GM12878 (cell line): ENCODE data around the gene CCDC97. TPM values are rescaled to one million over a fixed set of nuclear protein-coding genes. Genes with fewer than 3 reads are reported as not detected.

Source experiments
- ATAC-seq: fragments of 200-7000 bp; cut with Tn5 transposase; 3 replicates; pipeline ENCODE4 v1.9.1; 2020; ENCODE audit warnings: mild to moderate bottlenecking, moderate library complexity
- BruUV-seq: library from RNA; stranded (reverse); fragments of 400-500 nt; replicated peaks from 2 replicates; lab custom pipeline; 2021; lab: Mats Ljungman, UMichigan
- CTCF ChIA-PET: fragments of 300-600 bp; sonication (Branson Sonifier 250); formaldehyde crosslinking; extraction: SDS; loops from one replicate; lab custom pipeline; 2021; ENCODE audit warnings: inconsistent platforms; lab: Yijun Ruan, JAX
- POLR2A ChIA-PET: fragments of 350-600 bp; formaldehyde crosslinking; extraction: SDS; loops from one replicate; lab custom pipeline; 2021; ENCODE audit warnings: inconsistent platforms; lab: Charles Lee
- RAD21 ChIA-PET: fragments of 300-600 bp; sonication (Branson Sonifier 250); formaldehyde crosslinking; loops from one replicate; lab custom pipeline; 2023; ENCODE audit warnings: antibody characterized with exemption; ENCODE audit not compliant: unreplicated experiment; lab: Charles Lee
- SMC1A ChIA-PET: fragments of 300-600 bp; sonication (Branson Sonifier 250); formaldehyde crosslinking; loops from one replicate; lab custom pipeline; 2023; ENCODE audit not compliant: unreplicated experiment, uncharacterized antibody; lab: Charles Lee
- DNase-seq: peaks from one replicate; pipeline ENCODE4 v3.0.0-alpha.2; 2011; ENCODE audit warnings: low read depth, low spot score
- FAIRE-seq: peaks from 3 replicates; lab custom pipeline; 2011; peaks lifted over from hg19 to GRCh38; lab: Jason Lieb, UNC
- H2AFZ ChIP-seq: 2 replicates; pipeline ENCODE4 v1.6.0; 2011; ENCODE audit warnings: low read depth, low read length, control low read depth; ENCODE audit not compliant: control insufficient read depth
- H3K27ac ChIP-seq: 2 replicates; pipeline ENCODE4 v1.5.1; 2011; ENCODE audit warnings: control low read depth; ENCODE audit not compliant: control insufficient read depth, insufficient read depth
- H3K27me3 ChIP-seq, 2 experiments: replicated peaks in 1 of 2; 2 replicates each; pipeline versions ENCODE4 v1.6.0 to v1.6.1; 2011; ENCODE audit warnings: low read length in 1 of 2; ENCODE audit not compliant: control insufficient read depth in 2 of 2, insufficient read depth in 2 of 2
- H3K36me3 ChIP-seq, 2 experiments: 2 replicates each; pipeline ENCODE4 v1.5.1; 2011; ENCODE audit warnings: low read length in 1 of 2; ENCODE audit not compliant: control insufficient read depth in 2 of 2, insufficient read depth in 2 of 2
- H3K4me1 ChIP-seq: 2 replicates; pipeline ENCODE4 v1.6.1; 2011; ENCODE audit warnings: mild to moderate bottlenecking, low read length, moderate library complexity, mixed read lengths; ENCODE audit not compliant: control insufficient read depth, insufficient read depth
- H3K4me2 ChIP-seq: 2 replicates; pipeline ENCODE4 v1.6.0; 2011; ENCODE audit warnings: control low read depth; ENCODE audit not compliant: control insufficient read depth, insufficient read depth
- H3K4me3 ChIP-seq: fragments of 200-600 bp; sonication (generic); 2 replicates; pipeline ENCODE4 v1.5.1; 2016
- H3K79me2 ChIP-seq: 2 replicates; pipeline ENCODE4 v1.6.0; 2011; ENCODE audit warnings: low read length; ENCODE audit not compliant: control insufficient read depth, insufficient read depth
- H3K9ac ChIP-seq: 2 replicates; pipeline ENCODE4 v1.8.0; 2011; ENCODE audit warnings: low read length, control low read depth, mixed read lengths; ENCODE audit not compliant: control insufficient read depth, insufficient read depth
- H3K9me3 ChIP-seq: replicated peaks from 3 replicates; pipeline ENCODE4 v1.5.1; 2011; ENCODE audit warnings: mild to moderate bottlenecking, low read length; ENCODE audit not compliant: control insufficient read depth, insufficient read depth
- H4K20me1 ChIP-seq: 2 replicates; pipeline ENCODE4 v1.6.0; 2011; ENCODE audit not compliant: control insufficient read depth, insufficient read depth
- BACH1 ChIP-seq: fragments of 450-650 bp; IDR thresholded peaks from 2 replicates; pipeline ENCODE4 v1.6.1; 2017; ENCODE audit warnings: mild to moderate bottlenecking, borderline replicate concordance
- CBFB ChIP-seq: IDR thresholded peaks from 2 replicates; pipeline ENCODE4 v1.6.1; 2016; ENCODE audit warnings: antibody characterized with exemption, low read depth
- EZH2 ChIP-seq: IDR thresholded peaks from 2 replicates; pipeline ENCODE4 v1.6.1; 2012; ENCODE audit warnings: low read depth, mild to moderate bottlenecking, control low read depth, inconsistent platforms, low read length, borderline replicate concordance; ENCODE audit not compliant: control insufficient read depth
- HCFC1 ChIP-seq: fragments of 150-350 bp; IDR thresholded peaks from 2 replicates; pipeline ENCODE4 v1.6.1; 2014; ENCODE audit warnings: low read length
- KAT2A ChIP-seq: conservative IDR thresholded peaks from 2 replicates; pipeline ENCODE4 v1.6.1; 2011; ENCODE audit warnings: low read depth, low read length; ENCODE audit not compliant: control insufficient read depth
- MTA2 ChIP-seq: fragments of 450-650 bp; IDR thresholded peaks from 2 replicates; pipeline ENCODE4 v1.6.1; 2016; ENCODE audit warnings: low read depth, mild to moderate bottlenecking, moderate library complexity
- MTA3 ChIP-seq: IDR thresholded peaks from 2 replicates; pipeline ENCODE4 v1.6.1; 2012; ENCODE audit warnings: low read length, inconsistent platforms, borderline replicate concordance
- POLR2A ChIP-seq: IDR thresholded peaks from 2 replicates; pipeline ENCODE4 v1.6.1; 2011; ENCODE audit warnings: low read depth, mild to moderate bottlenecking, low read length
- POU2F2 ChIP-seq: IDR thresholded peaks from 3 replicates; pipeline ENCODE4 v1.6.1; 2011; ENCODE audit warnings: low read depth, mild to moderate bottlenecking, low read length, borderline replicate concordance
- RFX5 ChIP-seq: IDR thresholded peaks from 2 replicates; pipeline ENCODE4 v1.6.1; 2011; ENCODE audit warnings: low read depth, low read length, improper control_type of control experiment
- SIN3A ChIP-seq: IDR thresholded peaks from 2 replicates; pipeline ENCODE4 v1.6.1; 2012; ENCODE audit warnings: low read depth, low read length, improper control_type of control experiment
- SMAD1 ChIP-seq: fragments of 450-650 bp; IDR thresholded peaks from 2 replicates; pipeline ENCODE4 v1.6.1; 2018; ENCODE audit warnings: mild to moderate bottlenecking, low read depth; ENCODE audit not compliant: partially characterized antibody
- TCF7 ChIP-seq: IDR thresholded peaks from 2 replicates; pipeline ENCODE4 v1.6.1; 2014; ENCODE audit warnings: antibody characterized with exemption, borderline replicate concordance
- YBX1 ChIP-seq: fragments of 450-650 bp; IDR thresholded peaks from 2 replicates; pipeline ENCODE4 v1.6.1; 2016; ENCODE audit warnings: antibody characterized with exemption
- WGBS: methylation state at CpG from one replicate; pipeline ENCODE4 v1.1.6; 2016; ENCODE audit warnings: low lambda C conversion rate; ENCODE audit not compliant: insufficient replicate concordance, insufficient coverage; ENCODE audit errors: missing lambda C conversion rate; 5-methylcytosine and 5-hydroxymethylcytosine counted together
- in situ Hi-C: fragments of 300-500 bp; cut with MboI; formaldehyde crosslinking; loops from 9 replicates; pipeline ENCODE4 v1.14.3; 2018; ENCODE audit warnings: mixed read lengths
- intact Hi-C: fragments of 100-400 bp; cut with micrococcal nuclease; formaldehyde crosslinking; loops from one replicate; pipeline ENCODE4 v1.14.2; 2022; ENCODE audit not compliant: unreplicated experiment
- polyA plus RNA-seq, 11 experiments: library from polyadenylated mRNA; depleted of rRNA in 4 of 11; unstranded in 6 of 11; stranded (reverse) in 5 of 11; fragments of >200 nt; fragmentation: Nextera tagmentation in 4 of 11; fragmentation: Illumina TruSeq in 1 of 11; extraction: Ambion mirVana in 4 of 11; extraction: Trizol in 1 of 11; gene quantifications; 1 replicate in 1 of 11; 2 replicates in 10 of 11; pipeline versions ENCODE4 v1.2.1 to v1.2.3, GENCODE V29; 2011 to 2016; ENCODE audit warnings: inconsistent platforms in 2 of 11, missing spikeins in 2 of 11, low read depth in 1 of 11
- total RNA-seq, 4 experiments: library from RNA; depleted of rRNA in 3 of 4; stranded (reverse); fragments of >200 nt in 3 of 4; fragmentation: Illumina TruSeq in 1 of 4; extraction: Trizol in 1 of 4; gene quantifications; 2 replicates each; pipeline versions ENCODE4 v1.2.1 to v1.2.3, GENCODE V29; 2013 to 2021
- TF ChIP-seq, protein P1 (sequence below), 3 experiments: IDR thresholded peaks in 2 of 3; conservative IDR thresholded peaks in 1 of 3; 2 replicates each; pipeline ENCODE4 v1.5.1; 2011; ENCODE audit warnings: low read depth in 3 of 3, low read length in 3 of 3, mild to moderate bottlenecking in 3 of 3, control low read depth in 2 of 3, moderate library complexity in 2 of 3, inconsistent platforms in 1 of 3, mixed read lengths in 1 of 3; ENCODE audit not compliant: control insufficient read depth in 2 of 3, insufficient read depth in 1 of 3; ENCODE audit errors: extremely low read depth in 1 of 3
- TF ChIP-seq, protein P2 (sequence below): fragments of 450-650 bp; IDR thresholded peaks from 2 replicates; pipeline ENCODE4 v1.6.1; 2016; ENCODE audit warnings: mild to moderate bottlenecking
- TF ChIP-seq, protein P3 (sequence below): fragments of 450-650 bp; IDR thresholded peaks from 2 replicates; pipeline ENCODE4 v1.6.1; 2017; ENCODE audit warnings: low read depth, mild to moderate bottlenecking, moderate library complexity

The CCDC97 gene
- total and polyA plus RNA-seq, 10 of the 15 experiments (the other 5 are each of a cell fraction or from before 2014, with no cell fraction given) = 1.8 to 34.1 (median 18.8) TPM

DNA sequence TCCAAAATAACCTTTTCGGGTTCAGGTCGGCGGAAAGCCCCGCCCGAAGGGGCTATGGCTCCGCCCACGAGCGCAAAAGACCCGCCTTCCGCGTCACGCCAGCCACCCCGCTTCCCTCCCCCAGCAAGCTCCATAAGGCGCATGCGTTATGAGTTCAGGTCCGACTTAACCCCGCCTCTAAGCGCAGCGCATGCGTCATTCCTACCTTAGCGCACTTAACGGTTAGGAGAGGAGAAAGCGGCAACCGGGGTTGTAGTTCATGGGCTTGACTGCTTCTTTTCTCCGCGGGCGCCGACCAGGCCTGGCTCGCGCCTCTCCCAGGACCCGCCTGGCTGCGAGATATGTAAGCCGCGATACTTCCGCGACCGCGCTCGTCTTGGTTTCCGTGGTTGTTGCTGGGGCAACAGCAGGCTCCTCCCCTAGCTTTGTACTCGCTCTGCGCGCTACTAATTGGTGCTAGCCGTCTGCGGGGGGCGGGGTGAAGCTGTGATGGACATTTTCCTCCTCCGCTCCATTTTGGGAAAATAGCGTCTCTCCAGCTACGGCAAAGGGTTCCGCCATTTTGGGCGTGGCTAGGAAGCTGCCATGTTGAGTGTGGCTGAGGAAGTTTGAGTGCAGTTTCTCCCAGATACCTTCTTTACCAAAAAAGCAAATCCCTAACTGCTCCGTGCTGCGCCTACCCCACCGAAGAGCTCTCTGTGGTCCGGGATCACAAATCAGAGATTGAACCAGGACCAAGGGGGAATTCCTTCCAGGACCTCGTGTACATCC, 54.0 kb downstream of the CCDC97 start, which contains the start of gene B9D2:
B9D2 (minus strand) TSS at position 397 of the 771 bp plus-strand sequence. CDS start 630 bp downstream, outside the sequence.
- RAD21 ChIA-PET = interaction anchor here (0.5 to 4.3 kb wide), 18 partner anchors 8 to 1393 kb away, joined by 3 to 41 read pairs (median 4); partner anchors contain the start of genes DMAC2, HNRNPUL1, PSMC4 and TGFB1
- H3K9me3 ChIP-seq = no peaks in the 10 kb centered on the region
- TF ChIP-seq CBFB (peak; percentile 32; the same call in 1 of the 2 replicates), POLR2A (peak; percentile 93), BACH1 (peak; percentile 15; the same call in 1 of the 2 replicates), SMAD1 (peak; percentile 53), TCF7 (no peak), SIN3A (peak; percentile 74), HCFC1 (peak; percentile 82), KAT2A (no peak), YBX1 (no peak), RFX5 (peak; percentile 49; the same call in 1 of the 2 replicates), MTA3 (no peak), POU2F2 (peak; percentile 55; the same call in 2 of the 3 replicates), EZH2 (no peak), MTA2 (peak; percentile 49; the same call in 1 of the 2 replicates)
- TF ChIP-seq, protein P1, sequence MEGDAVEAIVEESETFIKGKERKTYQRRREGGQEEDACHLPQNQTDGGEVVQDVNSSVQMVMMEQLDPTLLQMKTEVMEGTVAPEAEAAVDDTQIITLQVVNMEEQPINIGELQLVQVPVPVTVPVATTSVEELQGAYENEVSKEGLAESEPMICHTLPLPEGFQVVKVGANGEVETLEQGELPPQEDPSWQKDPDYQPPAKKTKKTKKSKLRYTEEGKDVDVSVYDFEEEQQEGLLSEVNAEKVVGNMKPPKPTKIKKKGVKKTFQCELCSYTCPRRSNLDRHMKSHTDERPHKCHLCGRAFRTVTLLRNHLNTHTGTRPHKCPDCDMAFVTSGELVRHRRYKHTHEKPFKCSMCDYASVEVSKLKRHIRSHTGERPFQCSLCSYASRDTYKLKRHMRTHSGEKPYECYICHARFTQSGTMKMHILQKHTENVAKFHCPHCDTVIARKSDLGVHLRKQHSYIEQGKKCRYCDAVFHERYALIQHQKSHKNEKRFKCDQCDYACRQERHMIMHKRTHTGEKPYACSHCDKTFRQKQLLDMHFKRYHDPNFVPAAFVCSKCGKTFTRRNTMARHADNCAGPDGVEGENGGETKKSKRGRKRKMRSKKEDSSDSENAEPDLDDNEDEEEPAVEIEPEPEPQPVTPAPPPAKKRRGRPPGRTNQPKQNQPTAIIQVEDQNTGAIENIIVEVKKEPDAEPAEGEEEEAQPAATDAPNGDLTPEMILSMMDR (IDR thresholded peaks at IDR 0.05 in 2 of 3, conservative IDR thresholded peaks at IDR 0.05 in 1 of 3; ENCODE audit: control insufficient read depth in 2 of 3, extremely low read depth in 1 of 3, insufficient read depth in 1 of 3, low read depth in 3 of 3, low read length in 3 of 3) = no peak
- TF ChIP-seq, protein P2, sequence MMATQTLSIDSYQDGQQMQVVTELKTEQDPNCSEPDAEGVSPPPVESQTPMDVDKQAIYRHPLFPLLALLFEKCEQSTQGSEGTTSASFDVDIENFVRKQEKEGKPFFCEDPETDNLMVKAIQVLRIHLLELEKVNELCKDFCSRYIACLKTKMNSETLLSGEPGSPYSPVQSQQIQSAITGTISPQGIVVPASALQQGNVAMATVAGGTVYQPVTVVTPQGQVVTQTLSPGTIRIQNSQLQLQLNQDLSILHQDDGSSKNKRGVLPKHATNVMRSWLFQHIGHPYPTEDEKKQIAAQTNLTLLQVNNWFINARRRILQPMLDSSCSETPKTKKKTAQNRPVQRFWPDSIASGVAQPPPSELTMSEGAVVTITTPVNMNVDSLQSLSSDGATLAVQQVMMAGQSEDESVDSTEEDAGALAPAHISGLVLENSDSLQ = peak; percentile 97
- TF ChIP-seq, protein P3, sequence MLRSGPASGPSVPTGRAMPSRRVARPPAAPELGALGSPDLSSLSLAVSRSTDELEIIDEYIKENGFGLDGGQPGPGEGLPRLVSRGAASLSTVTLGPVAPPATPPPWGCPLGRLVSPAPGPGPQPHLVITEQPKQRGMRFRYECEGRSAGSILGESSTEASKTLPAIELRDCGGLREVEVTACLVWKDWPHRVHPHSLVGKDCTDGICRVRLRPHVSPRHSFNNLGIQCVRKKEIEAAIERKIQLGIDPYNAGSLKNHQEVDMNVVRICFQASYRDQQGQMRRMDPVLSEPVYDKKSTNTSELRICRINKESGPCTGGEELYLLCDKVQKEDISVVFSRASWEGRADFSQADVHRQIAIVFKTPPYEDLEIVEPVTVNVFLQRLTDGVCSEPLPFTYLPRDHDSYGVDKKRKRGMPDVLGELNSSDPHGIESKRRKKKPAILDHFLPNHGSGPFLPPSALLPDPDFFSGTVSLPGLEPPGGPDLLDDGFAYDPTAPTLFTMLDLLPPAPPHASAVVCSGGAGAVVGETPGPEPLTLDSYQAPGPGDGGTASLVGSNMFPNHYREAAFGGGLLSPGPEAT = no peak; the same call in 1 of the 2 replicates

More for the DNA sequence above, 54.0 kb downstream of the CCDC97 start, which contains the start of gene B9D2:
- DNase-seq (peak; percentile 94), ATAC-seq (peak; percentile 93), FAIRE-seq (peak; percentile 96)
- TSS peak; percentile 91 for BruUV-seq
- Histone ChIP-seq H3K4me3 (peak within 1 kb of the TSS; percentile 92), H2AFZ (peak within 1 kb of the TSS; percentile 85), H4K20me1 (no peaks in the 10 kb centered on the region), H3K27me3 (no peaks in the 10 kb centered on the region), H3K27ac (peak within 1 kb of the TSS; percentile 94), H3K79me2 (peaks cover 27% of the 10 kb centered on the region), H3K4me2 (peak within 1 kb of the TSS; percentile 73), H3K36me3 (no peaks in the 10 kb centered on the region), H3K4me1 (peaks cover 28% of the 10 kb centered on the region), H3K9ac (peak within 1 kb of the TSS; percentile 97)
- POLR2A ChIA-PET = interaction anchor here (0.6 to 3.3 kb wide), 17 partner anchors 8 to 586 kb away, joined by 3 to 46 read pairs (median 5); partner anchors contain the start of genes HNRNPUL1 and TGFB1
- in situ Hi-C loops = no loop called here
- SMC1A ChIA-PET = interaction anchor here (1.1 to 4.7 kb wide), 12 partner anchors 9 to 101 kb away, joined by 3 to 24 read pairs (median 6); partner anchors contain the start of genes DMAC2 and TMEM91
- WGBS = under 1% methylated on average over 56 of the region's 56 CpGs
- intact Hi-C loops = loop anchor here (2.0 kb wide), 1 partner anchor 33 kb away; the partner anchor contains the start of genes BCKDHA and EXOSC5
- CTCF ChIA-PET = interaction anchor here (0.6 to 9.3 kb wide), 21 partner anchors 10 to 1375 kb away, joined by 3 to 91 read pairs (median 3); partner anchors contain the start of genes DMAC2 and TGFB1
